ENCODE measurements around the gene KRTAP23-1.

Gene KRTAP23-1

GRCh38 chr21:30306884-30307283 lies 41.5 kb downstream of the KRTAP23-1 start:
- no peak for DNase-seq (ENCODE audit: low spot score)

- no peak for DNase-seq (ENCODE audit: low spot score)
These were observed 43.3 kb downstream of the KRTAP23-1 start for GRCh38 chr21:30305136-30305535.

Data from HuH-7 (cell line).